Ureter (tissue), 1 donor: ENCODE results near the gene GARNL3. TPM values are rescaled to one million over a fixed set of nuclear protein-coding genes. Genes with fewer than 3 reads are reported as not detected.
A peak's percentile ranks its signal among the peaks of the same experiment; 100 is the strongest.

Source experiments
- DNase-seq: peaks from one replicate; pipeline ENCODE4 v3.0.0-alpha.2; 2020; ENCODE audit warnings: low spot score
- total RNA-seq: library from RNA; stranded (reverse); gene quantifications from one replicate; pipeline ENCODE4 v1.2.4, GENCODE V29; 2023
- donor health status: DM: yes; HTN: yes; CAD: no.

GARNL3 gene
- total RNA-seq, 1 donor from 2014 or later: 59.0 TPM

DNA sequence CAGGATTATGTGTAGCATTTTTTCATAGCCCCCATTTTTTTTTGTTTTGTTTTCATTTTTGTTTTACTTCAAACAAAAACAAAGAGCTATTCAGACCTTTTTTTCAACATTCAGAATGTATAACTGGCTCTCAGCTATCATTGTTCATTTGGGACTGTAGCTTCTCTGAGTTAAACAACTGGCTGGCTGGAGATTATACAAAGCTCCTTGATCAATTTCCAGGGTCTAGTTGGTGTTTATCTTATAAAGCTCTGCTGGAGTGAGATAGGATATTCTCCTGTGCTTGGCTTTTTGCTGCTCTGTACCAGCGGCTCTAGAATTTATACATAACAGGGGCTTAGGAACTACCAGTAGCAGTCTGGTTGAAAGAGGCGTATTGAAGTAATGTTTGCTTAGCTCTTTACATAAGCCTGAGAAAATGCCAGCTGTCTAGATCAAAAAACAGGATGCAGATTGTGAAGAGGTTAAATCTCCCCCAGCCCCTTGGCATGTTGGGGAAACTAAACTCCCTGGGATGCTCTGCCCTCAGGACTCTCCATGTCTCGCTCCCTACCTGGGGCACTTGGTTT, 15.2 kb downstream of the GARNL3 start:
- no peak for DNase-seq

DNA sequence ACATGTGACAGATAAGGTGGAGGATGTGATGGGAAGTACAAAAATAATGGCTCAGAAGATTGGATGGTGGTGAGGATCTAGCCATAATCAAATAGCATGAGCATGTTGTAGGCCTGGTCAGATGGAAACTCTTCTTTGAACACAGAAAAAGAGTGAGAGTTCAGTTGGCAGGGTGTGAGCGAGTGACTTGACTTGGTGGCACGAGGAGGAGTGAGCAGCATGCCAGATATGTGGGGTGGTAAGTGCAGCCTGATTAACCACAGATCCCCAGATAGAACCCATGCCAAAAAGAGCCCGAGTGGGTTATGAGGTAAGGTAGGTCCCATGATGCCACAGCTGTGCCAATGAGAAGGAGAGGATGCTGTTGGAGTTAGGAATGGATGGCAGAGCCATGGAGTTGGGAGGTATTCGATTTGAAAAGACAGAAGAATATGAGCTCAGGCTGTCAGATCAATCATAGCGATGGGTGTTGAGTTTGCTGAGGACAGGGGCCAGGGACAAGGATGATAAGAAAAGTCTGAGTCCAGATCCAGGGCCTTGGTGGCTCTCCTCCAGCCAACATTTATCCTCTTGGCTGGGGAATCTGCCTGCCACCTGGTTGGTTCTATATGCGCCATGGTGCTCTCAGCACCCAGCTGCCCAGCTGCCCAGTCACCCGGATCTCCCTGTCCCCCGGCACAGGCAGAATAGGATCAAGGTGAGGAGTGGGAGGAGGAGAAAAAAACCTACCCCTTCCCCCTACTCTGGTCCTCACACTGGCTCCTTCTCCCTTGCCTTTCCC, 16.5 kb downstream of the GARNL3 start:
- DNase-seq: no peak

DNA sequence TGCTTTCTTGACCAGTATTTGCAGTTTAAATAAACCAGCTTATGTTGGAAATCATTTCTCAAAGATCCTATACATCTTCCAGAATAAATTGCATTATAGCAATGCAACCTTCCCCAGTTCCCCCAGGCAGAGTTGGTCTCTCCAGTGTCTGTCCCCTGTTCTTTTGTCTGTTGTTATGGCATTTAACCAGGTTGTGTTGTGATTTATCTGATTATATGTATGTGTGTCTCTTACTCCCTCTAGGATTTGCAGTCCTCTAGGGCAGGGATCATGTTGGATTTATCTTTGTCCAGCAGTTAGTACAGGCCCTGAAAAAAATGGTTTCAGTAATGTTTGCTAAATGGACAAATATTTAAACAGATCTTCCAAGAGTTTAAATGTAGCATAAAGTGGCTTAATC, 17.3 kb downstream of the GARNL3 start:
- no peak for DNase-seq

DNA sequence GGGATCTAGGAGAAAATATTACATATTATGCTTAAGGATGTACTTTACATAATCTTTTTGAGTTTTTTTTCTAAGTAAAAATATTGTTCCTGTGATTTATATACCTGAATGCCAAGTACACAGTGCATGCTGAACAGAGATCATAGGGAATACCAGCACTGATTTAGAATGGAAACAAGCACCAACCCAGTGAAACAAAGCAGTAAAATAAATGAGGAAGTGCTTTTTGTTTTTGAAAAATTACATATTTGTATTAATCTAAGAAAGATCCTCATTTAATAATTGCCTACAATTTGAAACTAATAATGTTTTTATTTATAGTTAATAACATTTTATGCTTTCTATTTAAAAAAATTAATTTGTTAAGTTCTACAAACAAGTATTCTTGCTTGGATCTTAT, 18.0 kb downstream of the GARNL3 start:
- no peak for DNase-seq

DNA sequence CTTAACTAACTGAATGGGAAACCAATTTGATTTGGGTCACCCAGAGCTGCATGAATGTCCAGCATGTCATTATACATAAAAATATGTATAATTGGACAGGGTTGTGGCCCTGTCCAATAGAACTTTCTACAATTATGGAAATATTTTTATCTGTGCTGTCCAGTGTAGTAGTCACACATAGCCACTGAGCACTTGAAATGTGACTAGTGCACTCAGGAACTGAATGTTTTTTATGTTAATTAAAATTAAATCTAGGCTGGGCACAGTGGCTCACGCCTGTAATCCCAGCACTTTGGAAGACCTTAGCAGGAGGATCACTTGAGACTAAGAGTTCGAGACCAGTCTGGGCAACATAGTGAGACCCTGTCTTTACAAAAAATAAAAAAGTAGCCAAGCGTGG, 18.6 kb downstream of the GARNL3 start:
- no peak for DNase-seq

GRCh38 chr9:127283917-127284497, 19.4 kb downstream of the GARNL3 start:
- no peak for DNase-seq

- DNase-seq: no peak
Observed at GRCh38 chr9:127285965-127286364, 21.4 kb downstream of the GARNL3 start.

GRCh38 chr9:127290561-127291065, 26.0 kb downstream of the GARNL3 start:
- DNase-seq: no peak

DNA sequence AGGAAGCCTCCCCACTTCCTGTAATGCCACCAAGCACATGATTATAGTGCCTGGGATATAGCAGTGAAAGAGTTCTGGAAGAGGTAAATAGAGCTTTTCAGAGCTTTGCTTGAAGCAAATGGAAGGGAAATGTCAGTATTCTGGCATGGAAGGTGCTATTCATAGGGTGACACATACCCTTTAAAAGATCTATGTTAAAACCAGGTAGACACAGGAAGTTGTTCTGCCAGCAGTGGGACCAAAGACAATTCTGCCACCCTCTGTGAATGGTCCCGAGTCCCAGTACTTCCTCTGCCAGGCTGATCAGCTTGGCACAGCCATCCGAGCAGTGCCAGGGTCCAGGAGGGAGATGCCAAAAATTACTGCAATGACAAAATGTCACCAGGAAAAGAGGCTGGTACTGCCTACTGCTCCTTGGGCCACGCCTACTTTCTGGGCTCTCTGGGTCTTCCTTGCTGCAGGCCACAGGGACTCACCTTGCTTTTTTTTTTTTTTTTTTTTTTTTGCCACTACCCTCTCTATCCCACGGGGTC, 26.7 kb downstream of the GARNL3 start:
- DNase-seq: no peak

- DNase-seq: no peak
Observed at GRCh38 chr9:127292415-127292814, 27.8 kb downstream of the GARNL3 start.

GRCh38 chr9:127293328-127293727, 28.8 kb downstream of the GARNL3 start:
- DNase-seq: no peak

DNA sequence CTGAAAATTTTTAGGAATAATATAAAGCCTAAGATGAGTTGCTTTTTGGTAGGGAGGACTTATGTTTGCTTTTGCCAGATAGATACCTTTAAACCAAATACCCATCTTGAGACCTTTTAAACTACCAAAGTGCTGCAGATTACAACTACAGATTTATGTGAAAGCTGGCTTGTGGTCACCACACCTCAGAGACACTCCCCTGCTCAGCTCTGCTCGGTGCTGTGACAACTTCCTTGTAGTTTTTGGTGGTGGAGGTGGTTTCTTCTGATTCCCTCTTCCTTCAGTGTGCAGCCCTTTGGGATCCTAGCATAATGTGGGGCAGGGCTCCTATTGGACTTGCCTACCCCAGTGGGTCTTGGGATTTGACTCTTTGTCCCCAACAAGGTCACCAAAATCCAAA, 29.2 kb downstream of the GARNL3 start:
- DNase-seq: no peak

DNA sequence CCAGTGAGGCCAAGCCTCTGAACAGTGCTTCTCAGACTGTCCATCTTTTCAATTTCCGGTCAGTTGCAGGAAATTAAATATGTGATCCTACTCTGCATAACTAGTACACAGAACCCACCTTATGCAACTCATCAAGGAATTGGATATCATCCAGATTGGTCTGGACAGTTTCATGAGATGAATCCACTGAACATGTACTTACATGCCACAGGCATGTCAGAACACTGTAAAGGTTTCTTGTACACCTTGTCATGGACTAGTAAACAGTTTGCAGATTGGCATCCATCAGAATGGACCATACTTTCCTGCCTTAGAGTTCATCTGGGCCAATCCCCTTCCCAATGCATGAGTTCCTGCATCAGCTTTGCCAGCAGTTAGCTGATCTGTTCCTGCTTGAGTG, 30.4 kb downstream of the GARNL3 start:
- DNase-seq: no peak

GRCh38 chr9:127300886-127301447, 36.4 kb downstream of the GARNL3 start:
- no peak for DNase-seq

- DNase-seq: no peak
Observed at GRCh38 chr9:127303830-127304229, 39.3 kb downstream of the GARNL3 start.

GRCh38 chr9:127305206-127305837, 40.7 kb downstream of the GARNL3 start:
- DNase-seq: no peak

GRCh38 chr9:127305838-127306226, 41.3 kb downstream of the GARNL3 start:
- no peak for DNase-seq

DNA sequence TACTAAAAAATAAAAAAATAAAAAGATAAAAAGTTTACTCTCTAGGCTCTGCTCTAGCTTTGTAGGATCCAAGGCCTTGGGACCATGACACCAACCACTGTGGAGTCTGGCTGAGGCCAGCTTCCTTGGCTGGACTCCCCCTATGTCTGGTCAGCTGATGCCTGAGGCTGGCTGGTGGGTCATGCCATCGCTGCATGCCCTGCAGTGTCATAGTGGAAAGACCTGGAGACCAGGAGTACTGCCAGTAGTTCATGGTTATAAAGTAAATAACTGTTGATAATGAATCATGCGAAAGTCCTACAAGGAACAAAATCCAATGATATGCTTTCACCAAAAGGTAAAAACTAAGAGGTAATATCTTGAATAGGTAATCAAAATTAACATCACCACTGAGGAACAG, 43.2 kb downstream of the GARNL3 start:
- no peak for DNase-seq

DNA sequence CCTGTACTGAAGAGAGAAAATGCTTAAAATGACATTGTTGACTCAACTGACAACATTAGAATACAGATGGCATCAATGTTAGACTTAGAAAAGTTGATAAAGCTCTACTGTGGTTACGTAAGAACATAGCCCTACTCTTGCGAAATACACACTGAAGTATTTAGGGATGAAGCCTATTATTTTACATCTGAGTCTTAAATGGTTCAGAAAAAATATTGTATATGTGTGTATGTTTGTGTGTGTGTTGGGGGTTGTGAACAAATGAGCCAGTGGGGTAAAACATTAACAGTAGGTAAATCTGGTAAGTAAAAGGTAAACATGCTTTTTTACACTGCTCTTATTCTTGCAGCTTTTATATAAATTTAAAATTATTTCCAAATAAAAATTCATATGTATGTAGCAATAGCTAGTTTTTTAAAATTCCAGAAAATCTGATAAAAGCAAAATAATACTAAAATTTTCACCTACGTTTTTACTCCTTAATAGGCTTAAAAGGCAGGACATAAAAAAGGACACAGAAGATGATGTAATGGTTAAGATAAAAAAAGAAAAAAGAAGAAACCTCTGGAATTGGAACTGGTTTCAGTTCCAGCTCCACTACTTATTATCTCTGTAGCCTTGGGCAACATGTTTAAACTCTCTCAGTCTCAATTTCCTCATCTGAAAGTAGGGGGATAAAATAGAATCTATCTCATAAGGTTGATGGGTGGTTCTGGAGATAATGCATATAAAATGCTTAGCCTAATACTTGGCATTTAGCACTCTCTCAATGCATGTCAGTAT, 44.3 kb downstream of the GARNL3 start:
- no peak for DNase-seq

DNA sequence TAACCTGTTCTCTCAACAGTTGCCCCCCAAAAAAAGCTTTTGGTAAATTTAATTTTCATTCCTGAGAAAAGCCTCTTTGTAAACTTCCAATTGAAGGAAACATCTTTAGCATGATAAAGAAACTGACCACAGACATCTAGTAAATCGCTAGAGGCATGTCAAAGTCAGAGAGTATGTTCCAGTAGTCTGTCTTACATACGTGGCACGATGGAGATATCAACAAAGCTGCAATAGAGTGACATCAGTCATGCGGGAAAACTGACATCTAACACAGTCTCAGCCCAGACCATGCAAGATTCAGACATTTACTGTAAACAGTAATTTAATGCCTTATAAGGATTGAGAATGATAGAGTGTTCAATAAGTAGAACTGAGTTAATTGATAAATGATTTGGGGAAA, 45.1 kb downstream of the GARNL3 start:
- DNase-seq: no peak

DNA sequence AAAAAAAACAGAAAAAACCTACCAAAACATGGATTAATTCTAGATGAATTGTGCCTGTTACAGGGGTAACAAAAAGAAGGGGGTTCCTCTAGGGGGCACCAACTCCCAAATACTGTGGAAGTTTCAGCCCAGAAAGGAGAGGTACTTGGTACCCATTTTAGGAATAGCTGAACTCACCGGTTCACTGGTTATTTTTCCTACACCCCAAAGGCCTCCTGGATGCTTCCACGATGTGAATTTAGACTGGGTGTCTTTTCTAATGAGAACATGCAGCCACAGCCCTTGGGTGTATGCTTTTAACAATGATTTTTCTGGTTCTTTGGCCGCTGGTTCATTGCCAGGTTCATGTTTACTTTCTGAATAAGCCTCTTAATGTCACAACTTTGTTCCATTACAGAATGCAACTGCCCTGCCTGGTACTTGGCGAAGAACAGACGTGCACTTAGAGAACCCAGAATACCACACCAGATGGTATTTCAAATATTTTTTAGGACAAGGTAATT, 46.7 kb downstream of the GARNL3 start:
- DNase-seq: peak; percentile 74
